Lower lobe of right lung (tissue), 2 donors: Measurements from ENCODE around the gene TCEANC2. TPM values are rescaled to one million over a fixed set of nuclear protein-coding genes. Genes with fewer than 3 reads are reported as not detected.

ENCODE experiments used
- ATAC-seq, 2 donors: fragments of 200-7000 bp; cut with Tn5 transposase; one replicate each; pipeline ENCODE4 v1.9.1; 2020 to 2022; ENCODE audit warnings: mild to moderate bottlenecking in 2 of 2, moderate library complexity in 2 of 2
- DNase-seq: peaks from one replicate; pipeline ENCODE4 v3.0.0-alpha.2; 2020
- H3K27ac ChIP-seq: fragments of 200-600 bp; one replicate; pipeline ENCODE4 v1.8.0; 2022
- H3K27me3 ChIP-seq: fragments of 200-600 bp; one replicate; pipeline ENCODE4 v1.8.0; 2022; ENCODE audit warnings: low read depth
- H3K36me3 ChIP-seq: fragments of 200-600 bp; one replicate; pipeline ENCODE4 v1.8.0; 2022; ENCODE audit warnings: mild to moderate bottlenecking
- H3K4me1 ChIP-seq: fragments of 200-600 bp; one replicate; pipeline ENCODE4 v1.8.0; 2022
- H3K4me3 ChIP-seq: fragments of 200-600 bp; one replicate; pipeline ENCODE4 v1.8.0; 2022; ENCODE audit warnings: mild to moderate bottlenecking
- H3K9me3 ChIP-seq: fragments of 200-600 bp; one replicate; pipeline ENCODE4 v1.8.0; 2022
- CTCF ChIP-seq: fragments of 200-600 bp; IDR thresholded peaks from one replicate; pipeline ENCODE4 v1.8.0; 2022; ENCODE audit warnings: antibody characterized with exemption, mild to moderate bottlenecking
- intact Hi-C: fragments of 100-400 bp; cut with DNase I; formaldehyde crosslinking; loops from one replicate; pipeline ENCODE4 v1.11.0; 2022
- microRNA-seq: library from miRNA; unstranded; fragments of <30 nt; microRNA quantifications from one replicate; pipeline ENCODE4 v1.2.0, GENCODE V29; 2020; ENCODE audit warnings: borderline number of aligned reads
- total RNA-seq: library from RNA; stranded (reverse); fragmentation: NEBNext Ultra II Directional; extraction: Animal tissue kit (Norgen Biotek cat#: 25700); gene quantifications from one replicate; pipeline ENCODE4 v1.2.1, GENCODE V29; 2021
- donor health status: DM: no; HTN: yes; CAD: no; lungs with severe emphysema.

TCEANC2 gene
- total RNA-seq, 1 donor from 2014 or later, result 5.3 TPM

- Histone ChIP-seq H3K36me3 (no peaks in the 10 kb centered on the region), H3K27me3 (no peaks in the 10 kb centered on the region), H3K9me3 (no peaks in the 10 kb centered on the region), H3K4me3 (no peak overlapping the region), H3K27ac (peak overlapping the region; percentile 64), H3K4me1 (no peaks in the 10 kb centered on the region)
- TF ChIP-seq CTCF, result no peak
- no peak for DNase-seq
- intact Hi-C loops, result no loop called here
- ATAC-seq, result peak; percentile 73 to 74
These were observed 100.4 kb downstream of the TCEANC2 start for GRCh38 chr1:54153535-54154439.

Small RNA genes within 50 kb of the gene (microRNA-seq; reads per million reads assigned to microRNA genes)
- 1.5 reads per million for gene MIR4781

Other genes with a start within 250 kb of the TCEANC2 start
- gene NDC1, start 215.3 kb upstream of the TCEANC2 start, total RNA-seq, result 9.9 TPM
- 24.5 TPM for gene YIPF1, start 163.8 kb upstream of the TCEANC2 start, total RNA-seq
- not detected for gene DIO1, start 159.4 kb upstream of the TCEANC2 start, total RNA-seq
- gene IFT25, start 107.9 kb upstream of the TCEANC2 start, total RNA-seq, result 23.7 TPM
- 16.5 TPM for gene LRRC42, start 107.3 kb upstream of the TCEANC2 start, total RNA-seq
- gene LDLRAD1, start 35.4 kb upstream of the TCEANC2 start, total RNA-seq, result 13.7 TPM
- gene TMEM59, start 404 bp upstream of the TCEANC2 start, total RNA-seq, result 475 TPM
- gene CDCP2, start 99.4 kb downstream of the TCEANC2 start, total RNA-seq, result not detected
- gene CYB5RL, start 146.4 kb downstream of the TCEANC2 start, total RNA-seq, result 9.0 TPM
- 41.8 TPM for gene MRPL37, start 146.6 kb downstream of the TCEANC2 start, total RNA-seq